Measurements from ENCODE around the gene HELZ2. TPM values are rescaled to one million over a fixed set of nuclear protein-coding genes. Genes with fewer than 3 reads are reported as not detected.
"Not testable (repeated sequence)": the region's sequence is repeated elsewhere in the genome, so short reads cannot be mapped to it uniquely, and the experiment has no call there.

HELZ2 gene
- total RNA-seq, 1 donor from 2014 or later: 29.0 TPM

- DNase-seq (ENCODE audit: extremely low spot score, unreplicated experiment): not testable (repeated sequence)
These were observed 40.0 kb upstream of the HELZ2 start for GRCh38 chr20:63613863-63614594.

GRCh38 chr20:63612276-63612931 lies 38.4 kb upstream of the HELZ2 start:
- no peak overlapping the region for H3K27ac Mint-ChIP-seq (ENCODE audit: unreplicated experiment)
- H3K36me3 Mint-ChIP-seq (ENCODE audit: unreplicated experiment): peaks cover 18% of the 10 kb centered on the region
- no peak overlapping the region for H3K4me3 Mint-ChIP-seq (ENCODE audit: unreplicated experiment)
- no peaks in the 10 kb centered on the region for H3K27me3 Mint-ChIP-seq (ENCODE audit: unreplicated experiment)
- peaks cover 7% of the 10 kb centered on the region for H3K4me1 Mint-ChIP-seq (ENCODE audit: unreplicated experiment)
- no peaks in the 10 kb centered on the region for H3K9me3 Mint-ChIP-seq (ENCODE audit: unreplicated experiment)
- no peak for DNase-seq (ENCODE audit: extremely low spot score, unreplicated experiment)
- TF ChIP-seq CTCF (IDR thresholded peaks at IDR 0.05): no peak

More at GRCh38 chr20:63613863-63614594, 40.0 kb upstream of the HELZ2 start:
- peak; percentile 36 for TF ChIP-seq CTCF (IDR thresholded peaks at IDR 0.05)
- peaks cover 18% of the 10 kb centered on the region for H3K36me3 Mint-ChIP-seq (ENCODE audit: unreplicated experiment)
- H3K27ac Mint-ChIP-seq (ENCODE audit: unreplicated experiment); H3K9me3 Mint-ChIP-seq (ENCODE audit: unreplicated experiment); H3K4me1 Mint-ChIP-seq (ENCODE audit: unreplicated experiment); H3K27me3 Mint-ChIP-seq (ENCODE audit: unreplicated experiment); H3K4me3 Mint-ChIP-seq (ENCODE audit: unreplicated experiment): not testable (repeated sequence)

- no peaks in the 10 kb centered on the region for H3K9me3 Mint-ChIP-seq (ENCODE audit: unreplicated experiment)
- DNase-seq (ENCODE audit: extremely low spot score, unreplicated experiment): no peak
- H3K27ac Mint-ChIP-seq (ENCODE audit: unreplicated experiment): no peak overlapping the region
- H3K4me3 Mint-ChIP-seq (ENCODE audit: unreplicated experiment): no peak overlapping the region
- H3K27me3 Mint-ChIP-seq (ENCODE audit: unreplicated experiment): no peaks in the 10 kb centered on the region
- no peak for TF ChIP-seq CTCF (IDR thresholded peaks at IDR 0.05)
- H3K36me3 Mint-ChIP-seq (ENCODE audit: unreplicated experiment): peaks cover 16% of the 10 kb centered on the region
- peaks cover 7% of the 10 kb centered on the region for H3K4me1 Mint-ChIP-seq (ENCODE audit: unreplicated experiment)
These were observed 37.6 kb upstream of the HELZ2 start for GRCh38 chr20:63611646-63612045.

DNA sequence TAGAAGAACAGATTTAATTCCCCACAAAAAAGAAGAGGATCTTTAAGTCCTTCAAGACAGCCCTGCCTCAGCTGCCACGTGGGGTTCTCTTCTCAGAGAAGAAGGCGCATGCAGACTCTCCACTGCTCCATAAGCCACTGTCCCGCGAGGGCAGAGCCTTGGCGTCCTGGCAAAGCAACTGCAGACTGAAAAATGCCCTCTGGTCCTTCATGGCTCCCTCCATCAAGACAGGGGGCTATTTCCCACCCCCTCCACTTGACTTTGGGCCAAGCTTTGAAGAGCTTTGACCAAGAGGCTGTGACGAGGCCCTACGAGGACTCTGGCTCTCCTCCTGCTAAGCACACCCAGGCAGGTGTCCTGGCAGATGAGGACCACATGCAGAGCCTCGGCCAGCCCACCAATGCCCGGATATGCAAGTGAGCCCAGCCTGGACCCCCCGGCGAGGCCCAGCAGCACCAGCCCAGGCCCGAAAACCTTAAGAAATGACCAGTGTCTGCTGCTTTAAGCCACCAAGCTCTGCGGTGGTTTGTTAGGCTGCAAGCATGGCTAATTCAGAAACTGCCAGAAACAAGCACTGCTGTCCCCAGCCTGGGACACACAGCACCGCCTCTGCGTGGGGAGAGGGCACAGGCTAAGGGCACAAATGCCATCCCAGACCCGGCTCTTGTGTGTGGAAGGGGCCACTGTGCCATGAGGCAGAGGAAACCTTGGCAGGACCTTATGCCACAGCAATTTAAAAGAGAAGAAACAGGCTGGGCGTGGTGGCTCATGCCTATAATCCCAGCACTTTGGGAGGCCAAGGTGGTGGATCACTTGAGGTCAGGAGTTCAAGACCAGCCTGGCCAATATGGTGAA lies 36.8 kb upstream of the HELZ2 start:
- no peak for DNase-seq (ENCODE audit: extremely low spot score, unreplicated experiment)
- no peaks in the 10 kb centered on the region for H3K27me3 Mint-ChIP-seq (ENCODE audit: unreplicated experiment)
- peaks cover 7% of the 10 kb centered on the region for H3K4me1 Mint-ChIP-seq (ENCODE audit: unreplicated experiment)
- no peaks in the 10 kb centered on the region for H3K9me3 Mint-ChIP-seq (ENCODE audit: unreplicated experiment)
- peaks cover 13% of the 10 kb centered on the region for H3K36me3 Mint-ChIP-seq (ENCODE audit: unreplicated experiment)
- H3K4me3 Mint-ChIP-seq (ENCODE audit: unreplicated experiment): no peak overlapping the region
- no peak overlapping the region for H3K27ac Mint-ChIP-seq (ENCODE audit: unreplicated experiment)
- TF ChIP-seq CTCF (IDR thresholded peaks at IDR 0.05): no peak

All from osteocyte (in vitro differentiated cells).